ENCODE data around the gene SNX33.

SNX33 gene

DNA sequence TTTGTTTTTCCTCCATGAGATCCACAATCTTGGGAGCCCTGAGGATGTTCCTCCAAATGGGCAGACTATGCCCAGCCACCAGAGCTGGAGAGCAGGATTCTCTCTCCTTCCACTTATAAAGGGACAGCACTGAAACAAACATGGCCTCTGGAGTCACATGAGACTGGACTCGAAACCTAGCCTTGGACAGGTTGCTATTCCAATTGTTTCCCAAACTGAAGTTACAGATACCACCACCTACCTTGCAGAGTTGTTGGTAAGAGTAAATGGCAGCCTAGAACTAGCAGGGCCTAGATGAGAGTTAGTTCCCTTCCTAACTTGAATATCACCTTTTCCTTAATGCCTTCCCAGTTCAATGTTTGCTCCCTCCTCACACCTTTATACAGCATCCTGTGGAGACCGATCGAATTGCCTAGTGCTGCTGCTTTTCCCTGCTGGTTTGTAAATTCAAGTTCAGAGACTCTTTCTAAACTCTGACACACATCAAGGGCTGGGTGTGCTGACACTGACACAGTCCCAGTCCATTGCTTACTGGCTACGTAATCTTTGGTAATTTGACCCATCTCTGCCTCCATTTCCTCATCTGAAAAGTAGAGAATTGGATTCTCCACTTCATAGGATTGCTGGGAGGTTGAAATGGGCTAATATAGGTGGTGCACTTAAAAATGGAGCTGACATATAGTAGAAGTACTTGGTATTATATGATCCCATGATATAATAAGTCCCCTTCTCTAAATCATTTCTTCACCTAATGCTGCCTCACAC lies 10.3 kb upstream of the SNX33 start:
- H3K27me3 ChIP-seq: no peaks in the 10 kb centered on the region
- H3K27ac ChIP-seq: peak overlapping the region; percentile 90 to 96
- peaks cover 0 to 3% (median 0%) of the 10 kb centered on the region in 3 donors for H3K36me3 ChIP-seq
- intact Hi-C loops (cut with DNase I; ENCODE audit: low total_unique reads): no loop called here
- H3K4me1 ChIP-seq: peaks cover 0 to 41% (median 27%) of the 10 kb centered on the region in 4 donors
- H3K9me3 ChIP-seq: no peaks in the 10 kb centered on the region
- peak overlapping the region in 1 of 2 donors; percentile 94 for H3K4me3 ChIP-seq
- no peak for DNase-seq
- TF ChIP-seq, protein P1, sequence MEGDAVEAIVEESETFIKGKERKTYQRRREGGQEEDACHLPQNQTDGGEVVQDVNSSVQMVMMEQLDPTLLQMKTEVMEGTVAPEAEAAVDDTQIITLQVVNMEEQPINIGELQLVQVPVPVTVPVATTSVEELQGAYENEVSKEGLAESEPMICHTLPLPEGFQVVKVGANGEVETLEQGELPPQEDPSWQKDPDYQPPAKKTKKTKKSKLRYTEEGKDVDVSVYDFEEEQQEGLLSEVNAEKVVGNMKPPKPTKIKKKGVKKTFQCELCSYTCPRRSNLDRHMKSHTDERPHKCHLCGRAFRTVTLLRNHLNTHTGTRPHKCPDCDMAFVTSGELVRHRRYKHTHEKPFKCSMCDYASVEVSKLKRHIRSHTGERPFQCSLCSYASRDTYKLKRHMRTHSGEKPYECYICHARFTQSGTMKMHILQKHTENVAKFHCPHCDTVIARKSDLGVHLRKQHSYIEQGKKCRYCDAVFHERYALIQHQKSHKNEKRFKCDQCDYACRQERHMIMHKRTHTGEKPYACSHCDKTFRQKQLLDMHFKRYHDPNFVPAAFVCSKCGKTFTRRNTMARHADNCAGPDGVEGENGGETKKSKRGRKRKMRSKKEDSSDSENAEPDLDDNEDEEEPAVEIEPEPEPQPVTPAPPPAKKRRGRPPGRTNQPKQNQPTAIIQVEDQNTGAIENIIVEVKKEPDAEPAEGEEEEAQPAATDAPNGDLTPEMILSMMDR (IDR thresholded peaks at IDR 0.05): no peak

DNA sequence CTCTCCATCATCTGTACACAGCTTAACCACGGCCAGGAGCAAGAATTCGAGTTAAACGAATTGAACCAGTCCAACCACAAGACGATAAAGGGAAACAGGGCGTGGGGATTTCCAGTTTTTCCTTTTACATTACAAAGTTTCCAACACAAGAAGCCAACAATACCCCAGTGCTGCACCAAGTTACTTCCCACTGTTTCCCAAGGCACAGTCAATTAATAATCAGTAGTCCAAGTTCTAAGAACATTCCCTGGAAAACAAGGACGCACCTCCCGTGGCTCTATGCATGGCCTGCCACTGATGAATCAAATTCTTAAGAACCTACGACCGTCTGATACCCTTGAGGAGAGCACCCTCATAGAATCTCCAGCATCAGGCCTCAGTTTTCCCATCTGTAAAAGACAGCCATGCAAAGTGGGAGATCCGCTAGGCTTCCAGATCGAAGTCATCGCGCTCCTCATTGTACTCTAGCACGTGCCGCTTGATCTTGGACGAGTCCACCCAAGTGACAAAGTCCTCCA lies 8.5 kb upstream of the SNX33 start:
- DNase-seq: no peak
- intact Hi-C loops (cut with DNase I; ENCODE audit: low total_unique reads): no loop called here

GRCh38 chr15:75639709-75640482 lies 7.8 kb upstream of the SNX33 start, which contains the start of gene IMP3:
Gene IMP3, minus strand, starts transcription at chr15:75640224. Its CDS starts 56 bp downstream, at chr15:75640168.
- intact Hi-C loops (cut with DNase I; ENCODE audit: low total_unique reads): loop anchor here (10.0 kb wide), 1 partner anchor 165 kb away; no protein-coding TSS in a partner anchor
- Histone ChIP-seq H3K27me3 (no peaks in the 10 kb centered on the region), H3K36me3 (peaks cover 0 to 3% (median 0%) of the 10 kb centered on the region in 3 donors), H3K9me3 (no peaks in the 10 kb centered on the region), H3K27ac (peak within 1 kb of the TSS; percentile 90 to 96), H3K4me1 (peaks cover 0 to 41% (median 27%) of the 10 kb centered on the region in 4 donors), H3K4me3 (peak within 1 kb of the TSS; percentile 81 to 94)
- TF ChIP-seq, protein P1 (IDR thresholded peaks at IDR 0.05): no peak
- peak; percentile 96 to 98 for DNase-seq

More for the DNA sequence above, 8.5 kb upstream of the SNX33 start:
- Histone ChIP-seq H3K9me3 (no peaks in the 10 kb centered on the region), H3K36me3 (peaks cover 0 to 3% (median 0%) of the 10 kb centered on the region in 3 donors), H3K4me3 (peak overlapping the region; percentile 81 to 94), H3K4me1 (peaks cover 0 to 41% (median 27%) of the 10 kb centered on the region in 4 donors), H3K27ac (peak overlapping the region; percentile 90 to 96), H3K27me3 (no peaks in the 10 kb centered on the region)
- TF ChIP-seq, protein P1 (IDR thresholded peaks at IDR 0.05): no peak

- no peak for DNase-seq
- Histone ChIP-seq H3K27ac (peak overlapping the region; percentile 90 to 96), H3K4me3 (peak overlapping the region; percentile 81 to 94), H3K36me3 (peaks cover 0 to 3% (median 0%) of the 10 kb centered on the region in 3 donors), H3K9me3 (no peaks in the 10 kb centered on the region), H3K4me1 (peaks cover 0 to 44% (median 27%) of the 10 kb centered on the region in 4 donors), H3K27me3 (no peaks in the 10 kb centered on the region)
- TF ChIP-seq, protein P1 (IDR thresholded peaks at IDR 0.05): no peak
- intact Hi-C loops (cut with DNase I; ENCODE audit: low total_unique reads): loop anchor here (10.0 kb wide), 1 partner anchor 164 kb away; no protein-coding TSS in a partner anchor
These were observed 7.1 kb upstream of the SNX33 start for GRCh38 chr15:75640483-75641178.

GRCh38 chr15:75641179-75641503 lies 6.6 kb upstream of the SNX33 start:
- Histone ChIP-seq H3K27ac (peak overlapping the region; percentile 90 to 96), H3K4me3 (peak overlapping the region in 1 of 2 donors; percentile 81), H3K9me3 (no peaks in the 10 kb centered on the region), H3K4me1 (peaks cover 0 to 46% (median 31%) of the 10 kb centered on the region in 4 donors), H3K27me3 (no peaks in the 10 kb centered on the region), H3K36me3 (peaks cover 0 to 3% (median 0%) of the 10 kb centered on the region in 3 donors)
- TF ChIP-seq, protein P1 (IDR thresholded peaks at IDR 0.05): no peak
- DNase-seq: no peak
- intact Hi-C loops (cut with DNase I; ENCODE audit: low total_unique reads): loop anchor here (10.0 kb wide), 1 partner anchor 164 kb away; no protein-coding TSS in a partner anchor

Data from tibial artery (tissue), 4 donors.